HG02973 (cell line): Measurements from ENCODE around the gene RECQL5.

Experiments used
- ATAC-seq: cut with Tn5 transposase; IDR thresholded peaks from one replicate; pipeline ENCODE4 v1.9.1; 2021; ENCODE audit warnings: moderate library complexity; ENCODE audit not compliant: unreplicated experiment

Gene RECQL5

GRCh38 chr17:75688209-75688825, 21.4 kb upstream of the RECQL5 start:
- no peak for ATAC-seq

- ATAC-seq, result no peak
Measured at GRCh38 chr17:75685499-75685898, 18.5 kb upstream of the RECQL5 start.

GRCh38 chr17:75684924-75685323, 18.0 kb upstream of the RECQL5 start:
- no peak for ATAC-seq

GRCh38 chr17:75684249-75684648, 17.3 kb upstream of the RECQL5 start:
- ATAC-seq, result no peak

GRCh38 chr17:75683583-75683982, 16.6 kb upstream of the RECQL5 start:
- no peak for ATAC-seq

GRCh38 chr17:75681289-75681688, 14.3 kb upstream of the RECQL5 start:
- no peak for ATAC-seq

- no peak for ATAC-seq
Measured at GRCh38 chr17:75680431-75680830, 13.5 kb upstream of the RECQL5 start.

- no peak for ATAC-seq
Measured at GRCh38 chr17:75679706-75680211, 12.8 kb upstream of the RECQL5 start.

GRCh38 chr17:75676461-75676860, 9.5 kb upstream of the RECQL5 start:
- ATAC-seq, result no peak

GRCh38 chr17:75673487-75673886, 6.5 kb upstream of the RECQL5 start:
- ATAC-seq, result no peak

GRCh38 chr17:75672011-75672410, 5.1 kb upstream of the RECQL5 start:
- ATAC-seq, result no peak

GRCh38 chr17:75670868-75671267, 3.9 kb upstream of the RECQL5 start:
- ATAC-seq, result no peak

GRCh38 chr17:75668489-75668888, 1.5 kb upstream of the RECQL5 start:
- no peak for ATAC-seq

- ATAC-seq, result no peak
Measured at GRCh38 chr17:75667825-75668224, 871 bp upstream of the RECQL5 start.

GRCh38 chr17:75665981-75666380, 973 bp downstream of the RECQL5 start:
- ATAC-seq, result no peak

- ATAC-seq, result peak; percentile 60
Measured at GRCh38 chr17:75664099-75664549, 2.8 kb downstream of the RECQL5 start.

GRCh38 chr17:75662511-75662910, 4.4 kb downstream of the RECQL5 start:
- no peak for ATAC-seq

GRCh38 chr17:75661531-75661930, 5.4 kb downstream of the RECQL5 start:
- ATAC-seq, result no peak

- no peak for ATAC-seq
Measured at GRCh38 chr17:75658237-75658636, 8.7 kb downstream of the RECQL5 start.

- ATAC-seq, result no peak
Measured at GRCh38 chr17:75654176-75654575, 12.8 kb downstream of the RECQL5 start.

- ATAC-seq, result no peak
Measured at GRCh38 chr17:75652934-75653549, 13.9 kb downstream of the RECQL5 start.

- ATAC-seq, result no peak
Measured at GRCh38 chr17:75652341-75652740, 14.6 kb downstream of the RECQL5 start.

GRCh38 chr17:75650874-75651273, 16.1 kb downstream of the RECQL5 start:
- ATAC-seq, result no peak
